ENCODE results near the gene SAP30L. TPM values are rescaled to one million over a fixed set of nuclear protein-coding genes. Genes with fewer than 3 reads are reported as not detected.

Gene SAP30L
- total RNA-seq, 4 donors from 2014 or later, result 26.3 to 47.1 (median 33.1) TPM

DNA sequence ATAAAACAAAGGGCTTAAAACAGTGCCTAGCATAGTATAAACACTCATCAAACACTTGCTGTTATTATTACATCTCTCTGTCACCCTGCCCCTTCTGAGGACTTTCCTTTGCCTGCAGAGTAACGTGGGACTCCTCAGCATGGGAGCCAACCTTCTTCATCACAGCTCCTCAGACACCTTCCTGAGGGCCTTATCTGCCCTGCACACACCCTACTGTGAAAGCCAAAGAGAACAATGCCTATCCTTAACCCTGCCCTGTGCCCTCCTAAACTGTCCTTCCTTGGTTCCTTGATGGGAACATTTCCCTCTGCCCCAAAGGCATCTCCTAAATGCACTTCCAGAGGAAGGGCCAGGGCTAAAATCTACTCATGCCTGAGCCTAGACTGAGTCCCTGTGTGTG, 52.8 kb downstream of the SAP30L start:
- intact Hi-C loops (cut with DNase I; ENCODE audit: low total_unique reads), result no loop called here
- in situ Hi-C loops (cut with MboI; ENCODE audit: low pct_ligation_motif_present in 1 of 4, low pct_unique_long_range_greater_than_20kb in 1 of 4, low sequenced_read_pairs in 3 of 4), result no loop called here
- H3K4me1 ChIP-seq, result no peaks in the 10 kb centered on the region
- no peak overlapping the region for H3K27ac ChIP-seq
- 73% methylated on average over 1 of the region's 1 CpG; no CpG with 5 or more reads in 1 of the 2 donors for WGBS, 2 donors (ENCODE audit: low coverage in 1 of 2)
- TF ChIP-seq POLR2A (IDR thresholded peaks at IDR 0.05) (no peak), EP300 (IDR thresholded peaks at IDR 0.05; ENCODE audit: low read depth) (no peak), POLR2AphosphoS5 (IDR thresholded peaks at IDR 0.05) (no peak)
- TF ChIP-seq, protein P1, sequence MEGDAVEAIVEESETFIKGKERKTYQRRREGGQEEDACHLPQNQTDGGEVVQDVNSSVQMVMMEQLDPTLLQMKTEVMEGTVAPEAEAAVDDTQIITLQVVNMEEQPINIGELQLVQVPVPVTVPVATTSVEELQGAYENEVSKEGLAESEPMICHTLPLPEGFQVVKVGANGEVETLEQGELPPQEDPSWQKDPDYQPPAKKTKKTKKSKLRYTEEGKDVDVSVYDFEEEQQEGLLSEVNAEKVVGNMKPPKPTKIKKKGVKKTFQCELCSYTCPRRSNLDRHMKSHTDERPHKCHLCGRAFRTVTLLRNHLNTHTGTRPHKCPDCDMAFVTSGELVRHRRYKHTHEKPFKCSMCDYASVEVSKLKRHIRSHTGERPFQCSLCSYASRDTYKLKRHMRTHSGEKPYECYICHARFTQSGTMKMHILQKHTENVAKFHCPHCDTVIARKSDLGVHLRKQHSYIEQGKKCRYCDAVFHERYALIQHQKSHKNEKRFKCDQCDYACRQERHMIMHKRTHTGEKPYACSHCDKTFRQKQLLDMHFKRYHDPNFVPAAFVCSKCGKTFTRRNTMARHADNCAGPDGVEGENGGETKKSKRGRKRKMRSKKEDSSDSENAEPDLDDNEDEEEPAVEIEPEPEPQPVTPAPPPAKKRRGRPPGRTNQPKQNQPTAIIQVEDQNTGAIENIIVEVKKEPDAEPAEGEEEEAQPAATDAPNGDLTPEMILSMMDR (IDR thresholded peaks at IDR 0.05), result no peak
- H3K9me3 ChIP-seq, result no peaks in the 10 kb centered on the region
- peaks cover 35% of the 10 kb centered on the region for H3K27me3 ChIP-seq
- DNase-seq, result no peak
- no peaks in the 10 kb centered on the region for H3K36me3 ChIP-seq
- H3K4me3 ChIP-seq, result no peak overlapping the region

DNA sequence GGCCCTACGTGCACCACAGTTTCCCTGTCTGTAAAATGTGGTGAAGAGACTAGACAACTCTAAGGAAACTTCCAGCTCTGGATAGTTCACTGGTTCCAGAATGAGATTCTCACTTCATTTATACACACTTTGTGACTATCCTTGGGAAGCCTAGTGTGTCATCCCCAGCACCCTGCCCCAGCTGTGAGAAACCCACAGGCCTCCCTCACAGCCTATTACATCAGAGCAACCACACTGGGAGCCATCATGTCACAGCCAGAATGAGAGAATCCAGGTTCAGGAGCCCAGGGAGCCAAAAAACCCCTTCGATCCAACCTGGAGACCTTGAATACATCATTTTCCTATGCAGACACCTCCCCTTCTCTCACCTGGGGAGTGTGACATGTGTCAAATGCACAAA, 53.2 kb downstream of the SAP30L start:
- H3K4me1 ChIP-seq, result no peaks in the 10 kb centered on the region
- 89% methylated on average over 2 of the region's 2 CpGs; no CpG with 5 or more reads in 1 of the 2 donors for WGBS, 2 donors (ENCODE audit: low coverage in 1 of 2)
- TF ChIP-seq, protein P1 (IDR thresholded peaks at IDR 0.05), result no peak
- no peak for TF ChIP-seq EP300 (IDR thresholded peaks at IDR 0.05; ENCODE audit: low read depth)
- peaks cover 33% of the 10 kb centered on the region for H3K27me3 ChIP-seq
- no peak for DNase-seq
- no peaks in the 10 kb centered on the region for H3K36me3 ChIP-seq
- no peaks in the 10 kb centered on the region for H3K9me3 ChIP-seq
- in situ Hi-C loops (cut with MboI; ENCODE audit: low pct_ligation_motif_present in 1 of 4, low pct_unique_long_range_greater_than_20kb in 1 of 4, low sequenced_read_pairs in 3 of 4) (no loop called here), intact Hi-C loops (cut with DNase I; ENCODE audit: low total_unique reads) (no loop called here)
- no peak overlapping the region for H3K4me3 ChIP-seq
- H3K27ac ChIP-seq, result no peak overlapping the region

GRCh38 chr5:154501566-154501965, 55.8 kb downstream of the SAP30L start:
- DNase-seq, result no peak
- peaks cover 9% of the 10 kb centered on the region for H3K27me3 ChIP-seq
- no peaks in the 10 kb centered on the region for H3K9me3 ChIP-seq
- no peaks in the 10 kb centered on the region for H3K4me1 ChIP-seq
- in situ Hi-C loops (cut with MboI; ENCODE audit: low pct_ligation_motif_present in 1 of 4, low pct_unique_long_range_greater_than_20kb in 1 of 4, low sequenced_read_pairs in 3 of 4) (no loop called here), intact Hi-C loops (cut with DNase I; ENCODE audit: low total_unique reads) (no loop called here)
- H3K27ac ChIP-seq, result no peak overlapping the region
- H3K36me3 ChIP-seq, result no peaks in the 10 kb centered on the region
- WGBS, 2 donors (ENCODE audit: low coverage in 1 of 2), result 66% methylated on average over 2 of the region's 2 CpGs; no CpG with 5 or more reads in 1 of the 2 donors
- TF ChIP-seq POLR2A (IDR thresholded peaks at IDR 0.05) (no peak), POLR2AphosphoS5 (IDR thresholded peaks at IDR 0.05) (no peak), EP300 (IDR thresholded peaks at IDR 0.05; ENCODE audit: low read depth) (no peak)
- H3K4me3 ChIP-seq, result no peak overlapping the region

GRCh38 chr5:154502180-154502579, 56.4 kb downstream of the SAP30L start:
- Histone ChIP-seq H3K4me1 (no peaks in the 10 kb centered on the region), H3K36me3 (no peaks in the 10 kb centered on the region), H3K27ac (no peak overlapping the region), H3K9me3 (no peaks in the 10 kb centered on the region), H3K27me3 (peaks cover 3% of the 10 kb centered on the region), H3K4me3 (no peak overlapping the region)
- WGBS, 2 donors (ENCODE audit: low coverage in 1 of 2), result 82% methylated on average over 1 of the region's 1 CpG; no CpG with 5 or more reads in 1 of the 2 donors
- TF ChIP-seq, protein P1 (IDR thresholded peaks at IDR 0.05), result no peak
- TF ChIP-seq POLR2A (IDR thresholded peaks at IDR 0.05) (no peak), EP300 (IDR thresholded peaks at IDR 0.05; ENCODE audit: low read depth) (no peak), POLR2AphosphoS5 (IDR thresholded peaks at IDR 0.05) (no peak)
- DNase-seq, result no peak
- in situ Hi-C loops (cut with MboI; ENCODE audit: low pct_ligation_motif_present in 1 of 4, low pct_unique_long_range_greater_than_20kb in 1 of 4, low sequenced_read_pairs in 3 of 4) (no loop called here), intact Hi-C loops (cut with DNase I; ENCODE audit: low total_unique reads) (no loop called here)

DNA sequence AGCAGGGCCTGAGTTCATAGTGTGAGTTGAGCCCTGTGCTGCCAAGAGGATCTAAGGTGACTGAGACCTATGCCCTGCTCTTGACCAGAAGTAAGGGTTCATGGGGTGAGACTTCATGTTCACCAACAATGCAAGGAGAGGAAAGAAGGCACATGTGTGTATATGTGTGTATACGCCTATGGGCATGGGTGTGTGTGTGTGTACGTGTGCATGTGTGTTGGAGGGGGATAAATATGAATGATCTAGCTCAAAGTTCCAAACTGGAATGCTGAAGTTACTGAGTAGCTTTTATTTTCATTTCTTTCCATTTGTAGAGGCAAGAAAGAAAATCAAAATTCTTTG, 57.9 kb downstream of the SAP30L start:
- intact Hi-C loops (cut with DNase I; ENCODE audit: low total_unique reads), result no loop called here
- TF ChIP-seq POLR2AphosphoS5 (IDR thresholded peaks at IDR 0.05), result no peak
- TF ChIP-seq EP300 (IDR thresholded peaks at IDR 0.05; ENCODE audit: low read depth), result no peak
- TF ChIP-seq POLR2A (IDR thresholded peaks at IDR 0.05), result no peak
- TF ChIP-seq, protein P1 (IDR thresholded peaks at IDR 0.05), result no peak
- DNase-seq, result no peak
- Histone ChIP-seq H3K27ac (no peak overlapping the region), H3K4me3 (no peak overlapping the region), H3K36me3 (no peaks in the 10 kb centered on the region), H3K27me3 (no peaks in the 10 kb centered on the region), H3K9me3 (no peaks in the 10 kb centered on the region), H3K4me1 (no peaks in the 10 kb centered on the region)
- WGBS, 2 donors (ENCODE audit: low coverage in 1 of 2), result 88% methylated on average over 2 of the region's 2 CpGs; no CpG with 5 or more reads in 1 of the 2 donors
- in situ Hi-C loops (cut with MboI; ENCODE audit: low pct_ligation_motif_present in 1 of 4, low pct_unique_long_range_greater_than_20kb in 1 of 4, low sequenced_read_pairs in 3 of 4), result no loop called here

Data from transverse colon (tissue), 4 donors.